Stomach (tissue), 9 donors: ENCODE data around the gene IGF1R. TPM values are rescaled to one million over a fixed set of nuclear protein-coding genes. Genes with fewer than 3 reads are reported as not detected.

Experiments used
- DNase-seq, 2 donors: peaks; one replicate each; pipeline versions ENCODE4 v3.0.0 to v3.0.0-alpha.2; 2013 to 2019
- H3K27ac ChIP-seq, 5 donors: fragments of 200-600 bp in 4 of 5; sonication (generic) in 4 of 5; one replicate each; pipeline ENCODE4 v1.5.1; 2013 to 2019; ENCODE audit warnings: mild to moderate bottlenecking in 1 of 5, moderate library complexity in 1 of 5
- H3K27me3 ChIP-seq, 3 donors: fragments of 200-600 bp; sonication (generic); one replicate each; pipeline ENCODE4 v1.5.1; 2017 to 2019; ENCODE audit warnings: mixed run types in 1 of 3
- H3K36me3 ChIP-seq, 4 donors: fragments of 200-600 bp; sonication (generic); 1 replicate in 3 of 4; 2 replicates in 1 of 4; pipeline ENCODE4 v1.5.1; 2016 to 2019
- H3K4me1 ChIP-seq, 4 donors: fragments of 200-600 bp; sonication (generic); one replicate each; pipeline ENCODE4 v1.5.1; 2016 to 2019
- H3K4me3 ChIP-seq, 4 donors: fragments of 200-600 bp; sonication (generic) in 3 of 4; one replicate each; pipeline ENCODE4 v1.5.1; 2016 to 2019; ENCODE audit warnings: mild to moderate bottlenecking in 1 of 4
- H3K9me3 ChIP-seq, 4 donors: fragments of 200-600 bp; sonication (generic); one replicate each; pipeline ENCODE4 v1.5.1; 2016 to 2019
- EP300 ChIP-seq: sonication (generic); formaldehyde crosslinking; IDR thresholded peaks from one replicate; pipeline ENCODE4 v1.6.1; 2017; ENCODE audit warnings: antibody characterized with exemption
- POLR2A ChIP-seq, 4 donors: fragments of 450-650 bp; IDR thresholded peaks; one replicate each; pipeline ENCODE4 v1.6.1; 2016; ENCODE audit warnings: antibody characterized with exemption in 4 of 4, control low read depth in 2 of 4, mild to moderate bottlenecking in 1 of 4, moderate library complexity in 1 of 4
- POLR2AphosphoS5 ChIP-seq, 3 donors: sonication (generic); formaldehyde crosslinking; IDR thresholded peaks; one replicate each; pipeline ENCODE4 v1.6.1; 2016; ENCODE audit warnings: antibody characterized with exemption in 3 of 3
- WGBS, 5 donors: extraction: QIAGEN DNeasy Blood & Tissue Kit in 3 of 5; methylation state at CpG; one replicate each; pipeline versions ENCODE4 v1.1.5 to v1.1.7; 2013 to 2018; 5-methylcytosine and 5-hydroxymethylcytosine counted together
- intact Hi-C: fragments of 100-400 bp; cut with DNase I; formaldehyde crosslinking; loops from one replicate; pipeline ENCODE4 v1.15.1; 2023; ENCODE audit warnings: low total_unique reads
- polyA plus RNA-seq, 3 donors: library from polyadenylated mRNA; stranded (reverse); fragments of 200-250 nt; gene quantifications; one replicate each; pipeline ENCODE4 v1.2.3, GENCODE V29; 2013
- total RNA-seq, 5 donors: library from RNA; depleted of rRNA; stranded (reverse); fragments of >200 nt; gene quantifications; one replicate each; pipeline versions ENCODE4 v1.1.0 to v1.2.3, GENCODE V29; 2014 to 2016
- TF ChIP-seq, protein P1 (sequence below), 7 experiments: fragments of 450-650 bp in 4 of 7; fragments of 200-600 bp in 3 of 7; sonication (generic) in 3 of 7; IDR thresholded peaks; one replicate each; pipeline ENCODE4 v1.5.1; 2016 to 2019; ENCODE audit warnings: antibody characterized with exemption in 7 of 7, control low read depth in 2 of 7, mild to moderate bottlenecking in 1 of 7
- donor health status: healthy with polysubstance abuse.
- donor health status: Bipolar disorder and iron deficiency.
- donor health status: healthy.

The IGF1R gene
- total and polyA plus RNA-seq, 8 donors, result 2.3 to 131 (median 42.8) TPM

DNA sequence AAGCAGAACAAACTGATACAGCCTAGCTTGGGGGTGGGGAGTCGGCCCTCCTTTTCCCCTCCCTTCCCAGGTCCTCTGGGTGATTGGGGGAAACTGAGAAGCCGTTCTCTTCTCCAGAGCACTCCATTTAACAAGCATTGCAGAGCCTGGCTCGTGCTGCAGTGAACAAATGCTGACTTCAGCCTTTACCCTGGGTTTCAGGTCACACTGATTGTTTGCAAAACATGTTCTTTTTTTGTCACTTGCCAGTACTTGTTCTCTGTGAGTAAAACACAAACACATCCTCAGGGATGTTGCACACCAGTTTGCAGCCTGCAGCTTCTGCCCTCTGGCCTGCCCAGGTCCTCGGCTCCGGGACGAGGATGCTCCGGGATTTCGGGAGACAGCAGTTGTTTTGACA is 226.4 kb downstream of the IGF1R start:
- H3K4me1 ChIP-seq, result peaks cover 25 to 60% (median 44%) of the 10 kb centered on the region in 4 donors
- no peak for DNase-seq
- no peak overlapping the region for H3K4me3 ChIP-seq
- H3K27ac ChIP-seq, result peak overlapping the region in 4 of 5 donors; percentile 15 to 66 (median 40)
- intact Hi-C loops, result loop anchor here (10.0 kb wide), 1 partner anchor 70 kb away; no protein-coding TSS in a partner anchor
- TF ChIP-seq, protein P1, sequence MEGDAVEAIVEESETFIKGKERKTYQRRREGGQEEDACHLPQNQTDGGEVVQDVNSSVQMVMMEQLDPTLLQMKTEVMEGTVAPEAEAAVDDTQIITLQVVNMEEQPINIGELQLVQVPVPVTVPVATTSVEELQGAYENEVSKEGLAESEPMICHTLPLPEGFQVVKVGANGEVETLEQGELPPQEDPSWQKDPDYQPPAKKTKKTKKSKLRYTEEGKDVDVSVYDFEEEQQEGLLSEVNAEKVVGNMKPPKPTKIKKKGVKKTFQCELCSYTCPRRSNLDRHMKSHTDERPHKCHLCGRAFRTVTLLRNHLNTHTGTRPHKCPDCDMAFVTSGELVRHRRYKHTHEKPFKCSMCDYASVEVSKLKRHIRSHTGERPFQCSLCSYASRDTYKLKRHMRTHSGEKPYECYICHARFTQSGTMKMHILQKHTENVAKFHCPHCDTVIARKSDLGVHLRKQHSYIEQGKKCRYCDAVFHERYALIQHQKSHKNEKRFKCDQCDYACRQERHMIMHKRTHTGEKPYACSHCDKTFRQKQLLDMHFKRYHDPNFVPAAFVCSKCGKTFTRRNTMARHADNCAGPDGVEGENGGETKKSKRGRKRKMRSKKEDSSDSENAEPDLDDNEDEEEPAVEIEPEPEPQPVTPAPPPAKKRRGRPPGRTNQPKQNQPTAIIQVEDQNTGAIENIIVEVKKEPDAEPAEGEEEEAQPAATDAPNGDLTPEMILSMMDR (IDR thresholded peaks at IDR 0.05), result no peak
- TF ChIP-seq EP300 (no peak), POLR2A (IDR thresholded peaks at IDR 0.05) (no peak), POLR2AphosphoS5 (IDR thresholded peaks at IDR 0.05) (no peak)
- no peaks in the 10 kb centered on the region for H3K27me3 ChIP-seq
- H3K36me3 ChIP-seq, result no peaks in the 10 kb centered on the region
- WGBS, 5 donors, result 44 to 64% (median 58%) methylated on average over 8 of the region's 8 CpGs
- no peaks in the 10 kb centered on the region for H3K9me3 ChIP-seq

DNA sequence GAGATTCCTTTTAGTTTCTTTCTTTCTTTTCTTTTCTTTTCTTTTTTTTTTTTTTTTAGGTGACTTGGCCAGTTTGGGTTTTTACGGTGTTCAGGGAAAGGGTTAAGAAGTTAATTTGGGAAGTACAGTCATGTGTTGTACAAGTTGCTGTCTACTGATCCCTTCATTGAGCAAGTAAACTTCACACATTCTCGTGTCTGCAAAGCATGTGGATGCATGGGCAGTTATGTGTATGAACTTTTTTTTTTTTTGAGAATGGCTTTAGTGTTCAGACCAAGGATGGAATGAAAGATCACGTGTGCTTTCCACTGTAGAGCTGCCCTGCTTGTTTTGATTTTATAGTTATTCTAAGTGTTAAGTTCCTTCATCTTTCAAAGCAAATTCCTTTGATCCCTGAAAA is 227.0 kb downstream of the IGF1R start:
- Histone ChIP-seq H3K27me3 (no peaks in the 10 kb centered on the region), H3K4me1 (peaks cover 27 to 61% (median 45%) of the 10 kb centered on the region in 4 donors), H3K36me3 (no peaks in the 10 kb centered on the region), H3K9me3 (no peaks in the 10 kb centered on the region), H3K27ac (peak overlapping the region in 4 of 5 donors; percentile 2 to 66 (median 38)), H3K4me3 (no peak overlapping the region)
- WGBS, 5 donors, result 44 to 60% (median 52%) methylated on average over 3 of the region's 3 CpGs
- intact Hi-C loops, result loop anchor here (10.0 kb wide), 1 partner anchor 71 kb away; no protein-coding TSS in a partner anchor
- TF ChIP-seq EP300 (no peak), POLR2AphosphoS5 (IDR thresholded peaks at IDR 0.05) (no peak), POLR2A (IDR thresholded peaks at IDR 0.05) (no peak)
- TF ChIP-seq, protein P1 (IDR thresholded peaks at IDR 0.05), result no peak
- no peak for DNase-seq

DNA sequence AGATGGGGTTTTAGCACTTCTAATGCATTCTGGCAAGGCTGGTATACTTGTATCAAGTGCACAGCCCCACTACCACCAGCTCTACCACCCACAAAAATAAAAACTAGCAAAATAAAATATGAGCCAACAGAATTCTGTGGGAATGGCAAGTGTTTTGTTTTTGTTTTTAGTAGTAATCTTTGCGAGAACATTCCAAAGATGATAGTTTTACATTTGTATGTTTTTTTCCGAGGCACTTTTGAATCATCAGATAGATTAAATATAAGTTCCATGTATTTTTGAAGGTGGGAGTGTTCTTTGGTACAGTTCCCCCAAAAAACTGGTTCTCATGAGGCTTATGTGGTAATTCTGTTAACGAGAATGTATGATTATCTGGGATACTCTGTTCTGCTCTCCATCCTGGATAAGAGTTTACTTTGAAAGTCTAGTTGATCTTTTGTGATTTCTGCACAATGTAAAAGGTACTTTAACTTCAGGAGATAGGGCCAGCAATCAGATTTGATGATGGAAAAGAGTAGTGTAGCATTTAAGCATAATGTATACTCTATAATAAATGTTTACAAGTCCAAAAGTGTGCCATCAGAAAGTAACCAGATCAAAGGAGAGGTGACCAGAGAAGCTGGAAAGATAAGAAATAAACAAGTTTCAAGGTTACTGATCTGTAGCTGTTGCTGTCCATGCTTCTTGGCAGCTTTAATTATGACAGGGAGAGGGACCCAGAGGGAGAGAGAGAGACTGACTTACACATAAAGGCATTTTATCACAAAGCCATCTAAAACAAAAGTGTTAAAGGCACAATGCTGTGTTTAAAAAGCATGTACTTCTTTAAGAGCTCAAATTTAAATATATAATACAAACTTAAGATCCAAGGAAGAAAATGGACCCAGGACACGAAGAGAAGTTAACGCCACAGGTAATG is 228.4 kb downstream of the IGF1R start:
- Histone ChIP-seq H3K27ac (peak overlapping the region in 1 of 5 donors; percentile 34), H3K4me1 (peaks cover 31 to 75% (median 54%) of the 10 kb centered on the region in 4 donors), H3K27me3 (no peaks in the 10 kb centered on the region), H3K36me3 (no peaks in the 10 kb centered on the region), H3K4me3 (no peak overlapping the region), H3K9me3 (no peaks in the 10 kb centered on the region)
- intact Hi-C loops, result loop anchor here (10.0 kb wide), 1 partner anchor 72 kb away; no protein-coding TSS in a partner anchor
- no peak for TF ChIP-seq POLR2AphosphoS5 (IDR thresholded peaks at IDR 0.05)
- no peak for TF ChIP-seq EP300
- no peak for TF ChIP-seq POLR2A (IDR thresholded peaks at IDR 0.05)
- TF ChIP-seq, protein P1 (IDR thresholded peaks at IDR 0.05), result no peak
- no peak for DNase-seq
- WGBS, 5 donors, result 71 to 82% (median 75%) methylated on average over 5 of the region's 5 CpGs

DNA sequence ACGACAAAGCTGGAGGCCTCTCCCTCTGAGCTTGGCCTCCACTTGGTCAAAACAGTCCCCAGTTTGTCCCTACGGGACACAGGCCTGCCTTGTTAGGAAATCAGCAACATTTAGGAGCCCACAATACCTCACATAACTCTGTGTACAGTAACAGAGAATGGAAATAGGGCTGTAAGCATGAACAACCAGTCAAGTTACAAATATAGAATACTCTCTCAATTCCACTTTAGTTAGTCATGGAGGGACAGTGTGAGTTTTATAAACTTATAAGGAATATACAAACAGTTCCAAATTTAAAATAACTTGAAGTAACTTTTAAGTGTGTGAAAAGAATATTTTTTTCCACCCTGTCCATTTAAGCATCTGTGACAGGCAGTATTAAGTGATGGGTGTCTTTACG is 229.8 kb downstream of the IGF1R start:
- 58 to 84% (median 74%) methylated on average over 3 of the region's 3 CpGs for WGBS, 5 donors
- peaks cover 31 to 81% (median 55%) of the 10 kb centered on the region in 4 donors for H3K4me1 ChIP-seq
- intact Hi-C loops, result loop anchor here (10.0 kb wide), 1 partner anchor 73 kb away; no protein-coding TSS in a partner anchor

More for the DNA sequence above, 229.8 kb downstream of the IGF1R start:
- H3K27ac ChIP-seq, result peak overlapping the region in 4 of 5 donors; percentile 20 to 58 (median 35)
- H3K4me3 ChIP-seq, result no peak overlapping the region
- no peak for DNase-seq
- no peaks in the 10 kb centered on the region for H3K9me3 ChIP-seq
- H3K27me3 ChIP-seq, result no peaks in the 10 kb centered on the region
- no peak for TF ChIP-seq POLR2AphosphoS5 (IDR thresholded peaks at IDR 0.05)
- no peak for TF ChIP-seq POLR2A (IDR thresholded peaks at IDR 0.05)
- no peaks in the 10 kb centered on the region for H3K36me3 ChIP-seq
